Vagina (tissue), 2 donors: ENCODE measurements around the gene SLC17A3.

Experiments used
- POLR2A ChIP-seq, 2 donors: fragments of 450-650 bp; IDR thresholded peaks; one replicate each; pipeline ENCODE4 v1.6.1; 2017; ENCODE audit warnings: antibody characterized with exemption in 2 of 2, mild to moderate bottlenecking in 2 of 2, moderate library complexity in 2 of 2
- POLR2AphosphoS5 ChIP-seq, 2 donors: sonication (generic); formaldehyde crosslinking; IDR thresholded peaks; one replicate each; pipeline ENCODE4 v1.9.0; 2017; ENCODE audit warnings: antibody characterized with exemption in 2 of 2, mild to moderate bottlenecking in 2 of 2, low read depth in 1 of 2; ENCODE audit not compliant: insufficient read depth in 1 of 2
- TF ChIP-seq, protein P1 (sequence below), 3 experiments: fragments of 450-650 bp in 2 of 3; fragments of 200-600 bp in 1 of 3; sonication (generic) in 1 of 3; IDR thresholded peaks; one replicate each; pipeline ENCODE4 v1.5.1; 2017 to 2019; ENCODE audit warnings: antibody characterized with exemption in 3 of 3, mild to moderate bottlenecking in 2 of 3, moderate library complexity in 2 of 3

DNA sequence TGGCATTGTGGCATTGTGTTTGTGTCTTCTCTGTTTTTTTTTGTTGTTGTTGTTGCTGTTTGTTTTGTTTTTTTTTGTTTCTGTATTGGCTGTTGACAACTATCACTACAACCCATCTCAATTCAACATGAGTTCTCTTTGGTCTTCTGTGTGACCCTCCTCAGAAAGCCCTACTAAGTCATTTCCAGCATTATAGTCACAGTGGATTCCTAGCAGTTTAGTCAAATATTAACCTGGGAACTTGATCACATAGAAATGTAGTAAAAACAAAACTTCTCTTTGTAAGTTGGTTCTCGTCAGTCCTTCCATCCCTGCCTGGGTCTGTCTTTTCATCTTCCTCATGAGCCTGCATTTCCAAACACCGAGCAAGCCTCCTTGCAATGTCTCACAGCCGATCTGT lies 39.7 kb upstream of the SLC17A3 start:
- TF ChIP-seq, protein P1, sequence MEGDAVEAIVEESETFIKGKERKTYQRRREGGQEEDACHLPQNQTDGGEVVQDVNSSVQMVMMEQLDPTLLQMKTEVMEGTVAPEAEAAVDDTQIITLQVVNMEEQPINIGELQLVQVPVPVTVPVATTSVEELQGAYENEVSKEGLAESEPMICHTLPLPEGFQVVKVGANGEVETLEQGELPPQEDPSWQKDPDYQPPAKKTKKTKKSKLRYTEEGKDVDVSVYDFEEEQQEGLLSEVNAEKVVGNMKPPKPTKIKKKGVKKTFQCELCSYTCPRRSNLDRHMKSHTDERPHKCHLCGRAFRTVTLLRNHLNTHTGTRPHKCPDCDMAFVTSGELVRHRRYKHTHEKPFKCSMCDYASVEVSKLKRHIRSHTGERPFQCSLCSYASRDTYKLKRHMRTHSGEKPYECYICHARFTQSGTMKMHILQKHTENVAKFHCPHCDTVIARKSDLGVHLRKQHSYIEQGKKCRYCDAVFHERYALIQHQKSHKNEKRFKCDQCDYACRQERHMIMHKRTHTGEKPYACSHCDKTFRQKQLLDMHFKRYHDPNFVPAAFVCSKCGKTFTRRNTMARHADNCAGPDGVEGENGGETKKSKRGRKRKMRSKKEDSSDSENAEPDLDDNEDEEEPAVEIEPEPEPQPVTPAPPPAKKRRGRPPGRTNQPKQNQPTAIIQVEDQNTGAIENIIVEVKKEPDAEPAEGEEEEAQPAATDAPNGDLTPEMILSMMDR (IDR thresholded peaks at IDR 0.05), result no peak
- no peak for TF ChIP-seq POLR2A (IDR thresholded peaks at IDR 0.05)
- no peak for TF ChIP-seq POLR2AphosphoS5 (IDR thresholded peaks at IDR 0.05; ENCODE audit: insufficient read depth in 1 of 2, low read depth in 1 of 2)
